Measurements from ENCODE around the gene GPC2. TPM values are rescaled to one million over a fixed set of nuclear protein-coding genes. Genes with fewer than 3 reads are reported as not detected.

GPC2 gene, protein sequence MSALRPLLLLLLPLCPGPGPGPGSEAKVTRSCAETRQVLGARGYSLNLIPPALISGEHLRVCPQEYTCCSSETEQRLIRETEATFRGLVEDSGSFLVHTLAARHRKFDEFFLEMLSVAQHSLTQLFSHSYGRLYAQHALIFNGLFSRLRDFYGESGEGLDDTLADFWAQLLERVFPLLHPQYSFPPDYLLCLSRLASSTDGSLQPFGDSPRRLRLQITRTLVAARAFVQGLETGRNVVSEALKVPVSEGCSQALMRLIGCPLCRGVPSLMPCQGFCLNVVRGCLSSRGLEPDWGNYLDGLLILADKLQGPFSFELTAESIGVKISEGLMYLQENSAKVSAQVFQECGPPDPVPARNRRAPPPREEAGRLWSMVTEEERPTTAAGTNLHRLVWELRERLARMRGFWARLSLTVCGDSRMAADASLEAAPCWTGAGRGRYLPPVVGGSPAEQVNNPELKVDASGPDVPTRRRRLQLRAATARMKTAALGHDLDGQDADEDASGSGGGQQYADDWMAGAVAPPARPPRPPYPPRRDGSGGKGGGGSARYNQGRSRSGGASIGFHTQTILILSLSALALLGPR
- total RNA-seq = 1 to 10 TPM; 1.7 to 2.4 TPM

DNA sequence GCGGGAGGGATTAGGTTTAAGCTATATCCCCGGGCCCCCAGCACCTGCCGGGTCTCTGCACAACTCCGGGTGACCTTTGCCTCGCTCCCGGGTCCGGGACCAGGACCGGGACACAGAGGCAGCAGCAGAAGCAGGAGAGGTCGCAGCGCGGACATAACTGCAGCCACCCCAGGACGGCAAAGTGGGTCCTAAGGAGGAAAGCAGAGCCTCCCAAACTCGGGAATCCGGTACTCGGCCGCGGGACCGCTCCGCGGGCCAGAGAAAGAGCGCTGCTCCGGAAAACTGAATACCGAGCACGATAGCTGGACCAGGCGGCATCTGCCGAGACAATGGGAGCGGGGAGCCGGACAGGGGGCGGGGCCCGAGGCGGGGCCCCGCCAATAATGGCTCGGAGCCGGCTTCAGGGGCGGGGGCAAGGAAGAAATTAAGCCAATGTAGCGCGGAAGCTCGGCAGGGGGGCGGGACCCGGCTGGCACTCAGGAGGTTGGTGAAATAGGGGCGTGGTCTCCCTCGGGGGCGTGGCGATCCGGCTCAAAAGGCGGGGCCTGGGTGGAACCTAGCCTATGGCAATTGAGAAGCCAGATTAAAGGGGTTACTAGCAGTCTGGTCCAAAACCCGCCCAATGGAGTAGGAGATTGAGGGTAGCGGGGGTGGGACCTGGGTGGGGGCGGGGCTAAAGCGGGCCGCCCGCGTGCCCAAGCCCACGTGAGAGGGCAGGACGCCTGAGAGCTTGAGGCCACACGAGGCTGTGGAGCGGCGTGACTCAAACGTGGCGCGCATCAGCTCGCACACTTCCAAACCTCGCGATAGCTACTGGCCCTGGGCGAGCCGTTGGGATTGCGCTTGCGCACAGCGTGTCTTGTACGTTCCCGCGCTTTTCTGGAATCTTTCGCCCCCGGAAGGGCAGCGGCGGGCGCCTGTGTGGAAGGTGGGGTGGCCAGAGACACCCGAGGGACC is at the start of gene GPC2, which contains the start of gene STAG3:
Gene GPC2 (minus strand): TSS at position 337 of the 957 bp plus-strand sequence. CDS start 182 bp downstream, at position 155.
Gene STAG3 (plus strand): TSS at position 874 of the 957 bp plus-strand sequence. CDS start 2,639 bp downstream, outside the sequence.

DNA sequence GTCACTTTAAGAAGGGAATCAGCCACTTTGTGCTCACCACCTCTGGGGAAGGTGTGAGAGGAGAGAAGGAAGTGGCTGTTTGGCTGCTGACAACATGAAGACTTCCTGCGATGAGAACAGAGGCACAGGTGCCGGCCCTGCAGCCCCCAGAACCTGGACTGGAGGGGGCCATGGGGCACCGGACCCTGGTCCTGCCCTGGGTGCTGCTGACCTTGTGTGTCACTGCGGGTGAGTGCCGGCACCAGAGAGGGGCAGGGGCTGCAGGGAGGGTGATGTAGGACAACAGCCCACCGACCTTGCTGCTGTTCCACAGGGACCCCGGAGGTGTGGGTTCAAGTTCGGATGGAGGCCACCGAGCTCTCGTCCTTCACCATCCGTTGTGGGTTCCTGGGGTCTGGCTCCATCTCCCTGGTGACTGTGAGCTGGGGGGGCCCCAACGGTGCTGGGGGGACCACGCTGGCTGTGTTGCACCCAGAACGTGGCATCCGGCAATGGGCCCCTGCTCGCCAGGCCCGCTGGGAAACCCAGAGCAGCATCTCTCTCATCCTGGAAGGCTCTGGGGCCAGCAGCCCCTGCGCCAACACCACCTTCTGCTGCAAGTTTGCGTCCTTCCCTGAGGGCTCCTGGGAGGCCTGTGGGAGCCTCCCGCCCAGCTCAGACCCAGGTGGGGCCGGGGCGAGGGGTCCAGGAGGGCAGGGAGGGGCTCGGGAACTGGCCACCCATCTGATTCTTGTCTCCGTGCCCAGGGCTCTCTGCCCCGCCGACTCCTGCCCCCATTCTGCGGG is 42.8 kb upstream of the GPC2 start, which contains the start of gene PVRIG:
Gene PVRIG (plus strand): TSS at position 149 of the 785 bp plus-strand sequence. CDS start 22 bp downstream, at position 171.

DNA sequence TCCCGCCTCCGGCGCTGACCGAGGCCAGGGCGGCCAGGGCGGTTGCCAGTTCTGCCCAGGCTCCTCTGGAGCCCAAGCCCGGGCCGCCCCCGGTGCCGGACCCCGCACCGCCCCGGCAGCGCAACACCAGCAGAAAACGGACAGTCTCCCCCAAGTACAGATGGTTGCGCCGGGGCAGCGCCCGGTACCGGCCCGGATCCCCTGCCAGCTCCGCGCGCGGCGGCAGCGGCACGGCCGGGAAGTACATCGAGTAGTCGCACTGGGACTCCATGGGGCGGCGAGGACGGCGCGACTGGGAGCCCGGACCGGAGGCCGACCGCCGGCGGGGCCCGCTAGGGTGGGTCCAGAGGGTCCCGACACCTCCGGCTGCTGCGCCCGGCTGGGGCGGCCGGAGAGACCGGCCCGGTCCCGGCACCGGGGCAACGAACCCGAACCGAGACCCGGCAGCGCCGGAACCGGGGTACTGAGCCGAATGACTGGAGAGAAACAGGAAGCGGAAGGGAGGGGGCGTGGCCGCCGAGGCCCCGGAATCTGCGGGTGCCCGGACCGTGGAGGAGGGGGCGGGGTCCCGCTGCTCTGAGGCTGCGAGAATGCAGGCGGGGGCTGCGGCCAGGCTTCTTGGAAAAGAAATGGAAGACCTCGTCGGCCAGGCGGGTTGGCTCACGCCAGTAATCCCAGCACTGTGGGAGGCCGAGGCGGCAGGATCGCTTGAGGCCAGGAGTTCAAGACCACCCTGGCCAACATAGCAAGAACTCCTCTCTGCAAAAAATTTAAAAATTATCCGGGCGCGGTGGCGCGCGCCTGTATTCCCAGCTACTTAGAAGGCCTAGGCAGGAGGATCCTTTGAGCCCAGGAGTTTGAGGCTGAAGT is 18.7 kb downstream of the GPC2 start, which contains the start of gene TRAPPC14:
Gene TRAPPC14 (minus strand): TSS at position 495 of the 870 bp plus-strand sequence. CDS start 224 bp downstream, at position 271.

DNA sequence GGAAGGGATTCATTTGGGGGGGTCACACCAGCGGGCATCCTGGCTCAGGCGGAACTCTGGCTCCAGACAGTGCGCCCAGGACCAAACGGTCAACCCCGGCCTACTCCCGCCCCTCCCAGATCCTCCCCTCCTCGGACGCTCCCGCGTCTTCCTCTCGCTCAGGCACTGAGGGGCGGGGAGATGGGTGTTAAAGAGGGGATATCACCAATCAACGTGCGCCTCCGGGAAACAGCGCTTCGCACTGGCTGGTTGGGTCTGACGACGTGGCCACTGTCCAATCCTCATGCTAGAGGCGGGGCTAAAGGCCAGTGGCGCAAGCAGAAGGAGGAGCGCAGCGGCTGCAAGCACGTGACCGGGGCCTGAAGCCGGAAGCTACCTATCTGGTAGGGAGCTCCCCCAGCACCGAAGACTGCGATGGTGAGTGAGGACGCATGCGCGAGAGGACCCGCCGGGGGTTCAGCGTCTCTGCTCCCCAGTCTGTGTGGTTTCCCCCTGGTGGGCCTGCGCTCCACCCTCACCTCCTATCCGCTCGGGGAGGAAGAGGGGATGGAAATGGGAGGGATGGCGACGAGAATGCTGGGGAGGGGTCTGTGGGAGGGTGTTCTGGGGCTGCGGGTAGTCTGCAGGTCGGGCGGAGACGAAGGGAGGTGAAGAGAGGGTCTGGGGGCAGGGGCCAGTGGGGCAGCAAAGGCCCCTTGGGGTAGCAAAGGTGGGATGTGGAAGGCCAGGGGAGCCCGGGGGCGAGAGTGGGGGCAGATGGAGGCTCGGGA is 28.4 kb downstream of the GPC2 start, which contains the start of gene LAMTOR4:
Gene LAMTOR4 (plus strand): TSS at position 360 of the 770 bp plus-strand sequence. CDS start 55 bp downstream, at position 415.

DNA sequence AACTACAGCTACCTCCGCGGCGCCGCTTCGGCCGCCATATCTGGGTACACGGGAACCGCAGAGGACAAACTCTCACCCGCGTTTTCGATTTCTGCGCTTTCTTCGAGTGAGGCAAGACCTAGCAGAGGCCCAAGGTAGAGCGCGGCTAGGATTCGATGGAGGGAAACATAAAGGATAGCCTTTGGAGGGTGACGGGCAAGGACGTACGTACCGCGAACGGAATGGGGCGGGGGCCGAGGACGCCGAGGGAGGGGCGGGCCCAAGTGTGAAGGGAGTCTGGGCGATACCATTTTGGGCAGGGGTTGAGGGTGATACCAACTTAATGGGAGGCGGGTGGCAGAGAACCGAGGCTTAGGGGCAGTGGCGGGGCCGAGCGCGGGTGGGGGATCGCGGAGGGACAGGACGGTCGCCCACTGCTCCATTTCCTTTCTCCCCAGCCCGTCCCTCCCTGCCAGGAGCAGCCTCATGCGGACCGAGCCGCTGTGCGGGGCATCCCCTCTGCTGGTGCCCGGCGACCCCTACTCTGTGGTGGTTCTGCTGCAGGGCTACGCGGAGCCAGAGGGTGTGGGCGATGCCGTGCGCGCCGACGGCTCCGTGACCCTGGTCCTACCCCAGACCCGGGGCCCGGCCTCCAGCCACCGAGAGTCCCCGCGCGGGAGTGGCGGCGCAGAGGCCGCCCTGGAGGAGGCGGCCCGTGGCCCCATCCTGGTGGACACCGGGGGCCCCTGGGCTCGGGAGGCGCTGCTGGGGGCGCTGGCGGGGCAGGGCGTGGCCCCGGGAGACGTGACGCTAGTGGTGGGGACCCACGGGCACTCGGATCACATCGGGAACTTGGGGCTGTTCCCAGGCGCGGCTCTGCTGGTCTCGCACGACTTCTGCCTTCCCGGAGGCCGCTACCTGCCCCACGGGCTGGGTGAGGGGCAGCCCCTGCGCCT is 50.0 kb downstream of the GPC2 start, which contains the start of gene MBLAC1:
Gene MBLAC1 (plus strand): TSS at position 37 of the 935 bp plus-strand sequence. CDS start 429 bp downstream, at position 466.

Other genes with a start within 250 kb of the GPC2 start
- gene GJC3, start 247.8 kb downstream of the GPC2 start, total RNA-seq = under 1 TPM in 1 of 2 donors, not detected in 1; 0.69 TPM
- gene AZGP1, start 201.3 kb downstream of the GPC2 start, total RNA-seq = under 1 TPM; 0.34 to 1.00 TPM
- 10 to 100 TPM; 39.3 to 68.5 TPM for gene ZKSCAN1, start 161.8 kb downstream of the GPC2 start, total RNA-seq
- gene ZSCAN21, start 127.6 kb downstream of the GPC2 start, total RNA-seq = 10 to 100 TPM in 1 of 2 donors, 1 to 10 TPM in 1; 7.0 to 12.4 TPM
- gene ZNF3, start 95.7 kb downstream of the GPC2 start, total RNA-seq = 10 to 100 TPM; 21.0 to 21.3 TPM
- gene COPS6, start 88.4 kb downstream of the GPC2 start, total RNA-seq = 10 to 100 TPM; 42.3 to 48.0 TPM
- 100 to 1,000 TPM in 1 of 2 donors, 10 to 100 TPM in 1; 69.5 to 202 TPM for gene MCM7, start 76.0 kb downstream of the GPC2 start, total RNA-seq
- 10 to 100 TPM; 11.0 to 12.4 TPM for gene AP4M1, start 75.7 kb downstream of the GPC2 start, total RNA-seq
- gene TAF6, start 58.0 kb downstream of the GPC2 start, total RNA-seq = 10 to 100 TPM; 31.0 to 54.3 TPM
- gene CNPY4, start 57.7 kb downstream of the GPC2 start, total RNA-seq = 10 to 100 TPM; 11.0 to 12.0 TPM
- 1 to 10 TPM; 2.3 to 2.8 TPM for gene MBLAC1, start 50.4 kb downstream of the GPC2 start, total RNA-seq
- gene LAMTOR4, start 28.5 kb downstream of the GPC2 start, total RNA-seq = 100 to 1,000 TPM in 1 of 2 donors, 10 to 100 TPM in 1; 96.0 to 127 TPM
- 10 to 100 TPM in 1 of 2 donors, 1 to 10 TPM in 1; 10.0 to 12.0 TPM for gene TRAPPC14, start 18.7 kb downstream of the GPC2 start, total RNA-seq
- gene GAL3ST4, start 8.8 kb downstream of the GPC2 start, total RNA-seq = 1 to 10 TPM; 3.3 to 5.2 TPM
- 1 to 10 TPM; 1.7 to 2.4 TPM for gene STAG3, start 537 bp upstream of the GPC2 start, total RNA-seq
- gene PVRIG, start 42.6 kb upstream of the GPC2 start, total RNA-seq = not detected
- not detected for gene SPDYE3, start 130.3 kb upstream of the GPC2 start, total RNA-seq
- 10 to 100 TPM; 12.7 to 21.0 TPM for gene PILRB, start 180.7 kb upstream of the GPC2 start, total RNA-seq
- gene PILRA, start 196.1 kb upstream of the GPC2 start, total RNA-seq = not detected

Measured in melanocyte of skin (primary cell).